CD4-positive, alpha-beta T cell (primary cell): Measurements from ENCODE around the gene USP35. TPM values are rescaled to one million over a fixed set of nuclear protein-coding genes. Genes with fewer than 3 reads are reported as not detected.

ENCODE experiments used
- ATAC-seq: fragments of 200-7000 bp; cut with Tn5 transposase; one replicate; pipeline ENCODE4 v1.10.0; 2022; ENCODE audit warnings: mild to moderate bottlenecking; ENCODE audit not compliant: poor library complexity
- CTCF ChIA-PET: fragments of 350-600 bp; sonication (Branson Sonifier 250); formaldehyde crosslinking; loops from one replicate; lab custom pipeline; 2021; ENCODE audit warnings: antibody characterized with exemption, inconsistent platforms; lab: Charles Lee
- POLR2A ChIA-PET: fragments of 350-600 bp; sonication (Branson Sonifier 250); formaldehyde crosslinking; loops from one replicate; lab custom pipeline; 2021; ENCODE audit warnings: antibody characterized with exemption, inconsistent platforms; lab: Charles Lee
- DNase-seq, 14 experiments: peaks; one replicate each; pipeline ENCODE4 v3.0.0-alpha.2; 2013 to 2020; ENCODE audit warnings: mixed read lengths in 2 of 14
- H3K27ac ChIP-seq, 2 donors: one replicate each; pipeline versions ENCODE4 v1.5.1 to v1.7.0; 2013; ENCODE audit warnings: low read length in 2 of 2, low read depth in 1 of 2, mild to moderate bottlenecking in 1 of 2
- H3K27me3 ChIP-seq, 2 experiments: 1 replicate in 1 of 2; 2 replicates in 1 of 2; pipeline versions ENCODE4 v1.6.1 to v1.7.0; 2013; ENCODE audit warnings: low read length in 2 of 2, control low read depth in 1 of 2, mild to moderate bottlenecking in 1 of 2, moderate library complexity in 1 of 2; ENCODE audit not compliant: insufficient read depth in 2 of 2, control insufficient read depth in 1 of 2
- H3K36me3 ChIP-seq: one replicate; pipeline ENCODE4 v1.6.1; 2013; ENCODE audit warnings: low read length, control low read depth; ENCODE audit not compliant: insufficient read depth
- H3K4me1 ChIP-seq: one replicate; pipeline ENCODE4 v1.6.1; 2013; ENCODE audit warnings: low read length, control low read depth; ENCODE audit not compliant: insufficient read depth
- H3K4me3 ChIP-seq: one replicate; pipeline ENCODE4 v1.5.1; 2013; ENCODE audit warnings: mild to moderate bottlenecking, low read length, moderate library complexity
- H3K9me3 ChIP-seq, 2 experiments: 1 replicate in 1 of 2; 2 replicates in 1 of 2; pipeline versions ENCODE4 v1.6.1 to v1.7.0; 2013; ENCODE audit warnings: low read length in 2 of 2, mild to moderate bottlenecking in 2 of 2, control low read depth in 1 of 2, moderate library complexity in 1 of 2; ENCODE audit not compliant: control insufficient read depth in 1 of 2, insufficient read depth in 1 of 2
- H3K27ac Mint-ChIP-seq: one replicate; pipeline ENCODE4 v1.8.0; 2020; ENCODE audit warnings: mixed read lengths
- H3K27me3 Mint-ChIP-seq: one replicate; pipeline ENCODE4 v1.8.0; 2021; ENCODE audit warnings: mixed read lengths
- H3K36me3 Mint-ChIP-seq: one replicate; pipeline ENCODE4 v1.8.0; 2021; ENCODE audit warnings: low read depth, mixed read lengths
- H3K4me1 Mint-ChIP-seq: one replicate; pipeline ENCODE4 v1.8.0; 2021; ENCODE audit warnings: low read depth, mixed read lengths
- H3K4me3 Mint-ChIP-seq: one replicate; pipeline ENCODE4 v1.8.0; 2020; ENCODE audit warnings: mild to moderate bottlenecking, mixed read lengths
- H3K9me3 Mint-ChIP-seq: one replicate; pipeline ENCODE4 v1.8.0; 2020; ENCODE audit warnings: mixed read lengths
- intact Hi-C, 2 experiments: fragments of 100-400 bp; cut with DNase I in 1 of 2; cut with micrococcal nuclease in 1 of 2; formaldehyde crosslinking; loops; one replicate each; pipeline versions ENCODE4 v1.15.1 to v1.9.0; 2023 to 2025; cut with DNase I, micrococcal nuclease
- total RNA-seq, 174 experiments: library from RNA in 2 of 174; stranded (reverse) in 2 of 174; gene quantifications; one replicate each; pipeline ENCODE4 v1.2.3 and lab custom pipeline; 2021 to 2026
- TF ChIP-seq, protein P1 (sequence below): fragments of 200-600 bp; IDR thresholded peaks from one replicate; pipeline ENCODE4 v1.8.0; 2022; ENCODE audit warnings: antibody characterized with exemption, mild to moderate bottlenecking

Gene USP35
- total RNA-seq, 2 experiments from 2014 or later: 29.2 to 33.1 TPM

GRCh38 chr11:78140392-78141077 lies 48.2 kb upstream of the USP35 start:
- Histone ChIP-seq H3K27ac (no peak overlapping the region), H3K36me3 (no peaks in the 10 kb centered on the region), H3K4me3 (peak overlapping the region; percentile 82), H3K4me1 (peaks cover 20% of the 10 kb centered on the region), H3K9me3 (no peaks in the 10 kb centered on the region), H3K27me3 (no peaks in the 10 kb centered on the region)
- Mint-ChIP-seq H3K27me3 (no peaks in the 10 kb centered on the region), H3K36me3 (peaks cover 54% of the 10 kb centered on the region), H3K4me1 (peaks cover 49% of the 10 kb centered on the region), H3K4me3 (peak overlapping the region; percentile 86), H3K27ac (peak overlapping the region; percentile 85), H3K9me3 (no peaks in the 10 kb centered on the region)
- ChIA-PET POLR2A (interaction anchor here (1.6 to 3.1 kb wide), 5 partner anchors 9 to 278 kb away, joined by 4 to 36 read pairs (median 32); partner anchors contain the start of genes INTS4, KCTD21 and USP35), CTCF (interaction anchor here (1.8 to 2.1 kb wide), 3 partner anchors 9 to 424 kb away, joined by 5 to 7 read pairs (median 5); no protein-coding TSS in a partner anchor)
- TF ChIP-seq, protein P1, sequence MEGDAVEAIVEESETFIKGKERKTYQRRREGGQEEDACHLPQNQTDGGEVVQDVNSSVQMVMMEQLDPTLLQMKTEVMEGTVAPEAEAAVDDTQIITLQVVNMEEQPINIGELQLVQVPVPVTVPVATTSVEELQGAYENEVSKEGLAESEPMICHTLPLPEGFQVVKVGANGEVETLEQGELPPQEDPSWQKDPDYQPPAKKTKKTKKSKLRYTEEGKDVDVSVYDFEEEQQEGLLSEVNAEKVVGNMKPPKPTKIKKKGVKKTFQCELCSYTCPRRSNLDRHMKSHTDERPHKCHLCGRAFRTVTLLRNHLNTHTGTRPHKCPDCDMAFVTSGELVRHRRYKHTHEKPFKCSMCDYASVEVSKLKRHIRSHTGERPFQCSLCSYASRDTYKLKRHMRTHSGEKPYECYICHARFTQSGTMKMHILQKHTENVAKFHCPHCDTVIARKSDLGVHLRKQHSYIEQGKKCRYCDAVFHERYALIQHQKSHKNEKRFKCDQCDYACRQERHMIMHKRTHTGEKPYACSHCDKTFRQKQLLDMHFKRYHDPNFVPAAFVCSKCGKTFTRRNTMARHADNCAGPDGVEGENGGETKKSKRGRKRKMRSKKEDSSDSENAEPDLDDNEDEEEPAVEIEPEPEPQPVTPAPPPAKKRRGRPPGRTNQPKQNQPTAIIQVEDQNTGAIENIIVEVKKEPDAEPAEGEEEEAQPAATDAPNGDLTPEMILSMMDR: no peak
- DNase-seq (no peak), ATAC-seq (no peak)
- intact Hi-C loops: no loop called here

- POLR2A ChIA-PET: no interaction called here
- Histone ChIP-seq H3K4me1 (peaks cover 4% of the 10 kb centered on the region), H3K36me3 (no peaks in the 10 kb centered on the region), H3K4me3 (no peak overlapping the region), H3K27me3 (no peaks in the 10 kb centered on the region), H3K9me3 (no peaks in the 10 kb centered on the region), H3K27ac (no peak overlapping the region)
- H3K9me3 Mint-ChIP-seq: no peaks in the 10 kb centered on the region
- intact Hi-C loops: loop anchor here in 1 of 2 experiments (5.0 kb wide), 1 partner anchor 422 kb away; no protein-coding TSS in a partner anchor
- TF ChIP-seq, protein P1: no peak
- H3K4me3 Mint-ChIP-seq: no peak overlapping the region
- DNase-seq (no peak), ATAC-seq (no peak)
- CTCF ChIA-PET: no interaction called here
- H3K36me3 Mint-ChIP-seq: peaks cover 19% of the 10 kb centered on the region
- H3K4me1 Mint-ChIP-seq: peaks cover 17% of the 10 kb centered on the region
- no peaks in the 10 kb centered on the region for H3K27me3 Mint-ChIP-seq
- H3K27ac Mint-ChIP-seq: no peak overlapping the region
Measured at GRCh38 chr11:78145511-78146025, 43.2 kb upstream of the USP35 start.

GRCh38 chr11:78147807-78148206 lies 40.9 kb upstream of the USP35 start:
- H3K27me3 ChIP-seq: no peaks in the 10 kb centered on the region
- ChIA-PET POLR2A (no interaction called here), CTCF (interaction anchor here (0.7 kb wide), 1 partner anchor 249 kb away, joined by 3 read pairs; no protein-coding TSS in a partner anchor)
- TF ChIP-seq, protein P1: no peak
- intact Hi-C loops: loop anchor here in 1 of 2 experiments (5.0 kb wide), 1 partner anchor 419 kb away; no protein-coding TSS in a partner anchor
- Mint-ChIP-seq H3K27ac (no peak overlapping the region), H3K4me3 (no peak overlapping the region), H3K4me1 (peaks cover 6% of the 10 kb centered on the region), H3K27me3 (no peaks in the 10 kb centered on the region), H3K9me3 (no peaks in the 10 kb centered on the region), H3K36me3 (peaks cover 13% of the 10 kb centered on the region)
- H3K4me3 ChIP-seq: no peak overlapping the region
- no peaks in the 10 kb centered on the region for H3K9me3 ChIP-seq
- no peaks in the 10 kb centered on the region for H3K36me3 ChIP-seq
- H3K27ac ChIP-seq: no peak overlapping the region
- no peaks in the 10 kb centered on the region for H3K4me1 ChIP-seq
- DNase-seq (no peak), ATAC-seq (no peak)
